ENCODE measurements around the gene KIF26B.

DNA sequence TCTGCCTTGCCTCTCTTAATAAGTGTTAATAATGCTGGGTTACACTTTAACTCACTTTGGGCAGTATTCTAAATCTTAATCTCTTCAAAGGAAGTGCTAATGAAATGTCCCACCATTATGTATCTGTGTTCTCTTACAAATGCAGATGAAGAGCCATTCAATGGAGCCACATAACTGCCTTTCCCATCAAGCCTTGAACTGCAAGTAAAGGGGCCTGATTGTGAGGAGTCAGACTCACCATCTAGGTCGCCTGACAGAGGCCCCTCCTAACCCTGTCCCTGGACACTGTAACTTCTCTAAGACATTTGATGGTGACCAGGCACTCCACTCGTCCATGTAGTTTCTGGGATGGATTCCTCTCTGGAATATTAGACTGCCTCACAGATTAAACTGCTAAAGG, 329.4 kb downstream of the KIF26B start:
- TF ChIP-seq, protein P1, sequence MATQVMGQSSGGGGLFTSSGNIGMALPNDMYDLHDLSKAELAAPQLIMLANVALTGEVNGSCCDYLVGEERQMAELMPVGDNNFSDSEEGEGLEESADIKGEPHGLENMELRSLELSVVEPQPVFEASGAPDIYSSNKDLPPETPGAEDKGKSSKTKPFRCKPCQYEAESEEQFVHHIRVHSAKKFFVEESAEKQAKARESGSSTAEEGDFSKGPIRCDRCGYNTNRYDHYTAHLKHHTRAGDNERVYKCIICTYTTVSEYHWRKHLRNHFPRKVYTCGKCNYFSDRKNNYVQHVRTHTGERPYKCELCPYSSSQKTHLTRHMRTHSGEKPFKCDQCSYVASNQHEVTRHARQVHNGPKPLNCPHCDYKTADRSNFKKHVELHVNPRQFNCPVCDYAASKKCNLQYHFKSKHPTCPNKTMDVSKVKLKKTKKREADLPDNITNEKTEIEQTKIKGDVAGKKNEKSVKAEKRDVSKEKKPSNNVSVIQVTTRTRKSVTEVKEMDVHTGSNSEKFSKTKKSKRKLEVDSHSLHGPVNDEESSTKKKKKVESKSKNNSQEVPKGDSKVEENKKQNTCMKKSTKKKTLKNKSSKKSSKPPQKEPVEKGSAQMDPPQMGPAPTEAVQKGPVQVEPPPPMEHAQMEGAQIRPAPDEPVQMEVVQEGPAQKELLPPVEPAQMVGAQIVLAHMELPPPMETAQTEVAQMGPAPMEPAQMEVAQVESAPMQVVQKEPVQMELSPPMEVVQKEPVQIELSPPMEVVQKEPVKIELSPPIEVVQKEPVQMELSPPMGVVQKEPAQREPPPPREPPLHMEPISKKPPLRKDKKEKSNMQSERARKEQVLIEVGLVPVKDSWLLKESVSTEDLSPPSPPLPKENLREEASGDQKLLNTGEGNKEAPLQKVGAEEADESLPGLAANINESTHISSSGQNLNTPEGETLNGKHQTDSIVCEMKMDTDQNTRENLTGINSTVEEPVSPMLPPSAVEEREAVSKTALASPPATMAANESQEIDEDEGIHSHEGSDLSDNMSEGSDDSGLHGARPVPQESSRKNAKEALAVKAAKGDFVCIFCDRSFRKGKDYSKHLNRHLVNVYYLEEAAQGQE (IDR thresholded peaks at IDR 0.05), result no peak
- no peak for TF ChIP-seq RCOR1 (IDR thresholded peaks at IDR 0.05; ENCODE audit: low read depth, low read length)
- TF ChIP-seq, protein P2, sequence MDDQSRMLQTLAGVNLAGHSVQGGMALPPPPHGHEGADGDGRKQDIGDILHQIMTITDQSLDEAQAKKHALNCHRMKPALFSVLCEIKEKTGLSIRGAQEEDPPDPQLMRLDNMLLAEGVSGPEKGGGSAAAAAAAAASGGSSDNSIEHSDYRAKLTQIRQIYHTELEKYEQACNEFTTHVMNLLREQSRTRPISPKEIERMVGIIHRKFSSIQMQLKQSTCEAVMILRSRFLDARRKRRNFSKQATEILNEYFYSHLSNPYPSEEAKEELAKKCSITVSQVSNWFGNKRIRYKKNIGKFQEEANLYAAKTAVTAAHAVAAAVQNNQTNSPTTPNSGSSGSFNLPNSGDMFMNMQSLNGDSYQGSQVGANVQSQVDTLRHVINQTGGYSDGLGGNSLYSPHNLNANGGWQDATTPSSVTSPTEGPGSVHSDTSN (IDR thresholded peaks at IDR 0.05), result no peak
- no peak for TF ChIP-seq NFE2L2 (conservative IDR thresholded peaks at IDR 0.05; ENCODE audit: low read length)
- TF ChIP-seq, protein P3, sequence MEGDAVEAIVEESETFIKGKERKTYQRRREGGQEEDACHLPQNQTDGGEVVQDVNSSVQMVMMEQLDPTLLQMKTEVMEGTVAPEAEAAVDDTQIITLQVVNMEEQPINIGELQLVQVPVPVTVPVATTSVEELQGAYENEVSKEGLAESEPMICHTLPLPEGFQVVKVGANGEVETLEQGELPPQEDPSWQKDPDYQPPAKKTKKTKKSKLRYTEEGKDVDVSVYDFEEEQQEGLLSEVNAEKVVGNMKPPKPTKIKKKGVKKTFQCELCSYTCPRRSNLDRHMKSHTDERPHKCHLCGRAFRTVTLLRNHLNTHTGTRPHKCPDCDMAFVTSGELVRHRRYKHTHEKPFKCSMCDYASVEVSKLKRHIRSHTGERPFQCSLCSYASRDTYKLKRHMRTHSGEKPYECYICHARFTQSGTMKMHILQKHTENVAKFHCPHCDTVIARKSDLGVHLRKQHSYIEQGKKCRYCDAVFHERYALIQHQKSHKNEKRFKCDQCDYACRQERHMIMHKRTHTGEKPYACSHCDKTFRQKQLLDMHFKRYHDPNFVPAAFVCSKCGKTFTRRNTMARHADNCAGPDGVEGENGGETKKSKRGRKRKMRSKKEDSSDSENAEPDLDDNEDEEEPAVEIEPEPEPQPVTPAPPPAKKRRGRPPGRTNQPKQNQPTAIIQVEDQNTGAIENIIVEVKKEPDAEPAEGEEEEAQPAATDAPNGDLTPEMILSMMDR (IDR thresholded peaks at IDR 0.05), result no peak
- TF ChIP-seq RAD21 (conservative IDR thresholded peaks at IDR 0.05 in 1 of 2, IDR thresholded peaks at IDR 0.05 in 1 of 2), result no peak
- no peak for TF ChIP-seq CEBPB (IDR thresholded peaks at IDR 0.05)

Data from A549 (cell line).